Spleen (tissue), 11 donors: ENCODE results near the gene ZBTB7C. TPM values are rescaled to one million over a fixed set of nuclear protein-coding genes. Genes with fewer than 3 reads are reported as not detected.

ENCODE experiments used
- DNase-seq: peaks from one replicate; pipeline ENCODE4 v3.0.0-alpha.2; 2020
- H3K27ac ChIP-seq, 8 donors: fragments of 200-600 bp; sonication (generic) in 7 of 8; 1 replicate in 4 of 8; 2 replicates in 4 of 8; pipeline versions ENCODE4 v1.5.0 to v1.8.0; 2016 to 2021; ENCODE audit warnings: inconsistent platforms in 4 of 8, mild to moderate bottlenecking in 4 of 8, moderate library complexity in 1 of 8
- H3K27me3 ChIP-seq, 7 donors: fragments of 200-600 bp; sonication (generic) in 6 of 7; replicated peaks in 1 of 7; 1 replicate in 4 of 7; 2 replicates in 3 of 7; pipeline versions ENCODE4 v1.5.0 to v1.8.0; 2016 to 2021; ENCODE audit warnings: inconsistent platforms in 3 of 7, mild to moderate bottlenecking in 1 of 7
- H3K36me3 ChIP-seq, 6 donors: fragments of 200-600 bp; sonication (generic) in 5 of 6; 1 replicate in 4 of 6; 2 replicates in 2 of 6; pipeline versions ENCODE4 v1.5.0 to v1.8.0; 2016 to 2021; ENCODE audit warnings: inconsistent platforms in 2 of 6
- H3K4me1 ChIP-seq, 6 donors: fragments of 200-600 bp; sonication (generic) in 5 of 6; 1 replicate in 3 of 6; 2 replicates in 3 of 6; pipeline versions ENCODE4 v1.5.0 to v1.8.0; 2016 to 2021; ENCODE audit warnings: inconsistent platforms in 3 of 6
- H3K4me3 ChIP-seq, 8 donors: fragments of 200-600 bp; sonication (generic) in 7 of 8; 1 replicate in 4 of 8; 2 replicates in 4 of 8; pipeline versions ENCODE4 v1.5.0 to v1.8.0; 2016 to 2021; ENCODE audit warnings: inconsistent platforms in 4 of 8, mild to moderate bottlenecking in 4 of 8, moderate library complexity in 2 of 8
- H3K9me3 ChIP-seq, 8 donors: fragments of 200-600 bp; sonication (generic) in 7 of 8; 1 replicate in 4 of 8; 2 replicates in 4 of 8; pipeline versions ENCODE4 v1.5.0 to v1.8.0; 2016 to 2021; ENCODE audit warnings: inconsistent platforms in 4 of 8
- CTCF ChIP-seq, 11 experiments: fragments of 200-600 bp in 7 of 11; fragments of 450-650 bp in 4 of 11; sonication (generic) in 4 of 11; IDR thresholded peaks in 8 of 11; conservative IDR thresholded peaks in 3 of 11; 1 replicate in 7 of 11; 2 replicates in 4 of 11; pipeline versions ENCODE4 v1.4.0 to v1.8.0; 2016 to 2021; ENCODE audit warnings: antibody characterized with exemption in 11 of 11, inconsistent platforms in 4 of 11, mild to moderate bottlenecking in 1 of 11
- POLR2A ChIP-seq, 3 donors: fragments of 450-650 bp; IDR thresholded peaks; one replicate each; pipeline ENCODE4 v1.5.1; 2017; ENCODE audit warnings: antibody characterized with exemption in 3 of 3, mild to moderate bottlenecking in 1 of 3
- POLR2AphosphoS5 ChIP-seq, 3 donors: sonication (generic); formaldehyde crosslinking; IDR thresholded peaks; one replicate each; pipeline ENCODE4 v1.5.1; 2017; ENCODE audit warnings: antibody characterized with exemption in 3 of 3
- WGBS, 5 donors: extraction: QIAGEN DNeasy Blood & Tissue Kit in 3 of 5; methylation state at CpG; one replicate each; pipeline versions ENCODE4 v1.1.5 to v1.1.7; 2013 to 2018; 5-methylcytosine and 5-hydroxymethylcytosine counted together
- intact Hi-C: fragments of 100-400 bp; cut with DNase I; formaldehyde crosslinking; loops from one replicate; pipeline ENCODE4 v1.15.0; 2023; ENCODE audit warnings: low total_unique reads
- polyA plus RNA-seq, 3 donors: library from polyadenylated mRNA; stranded (reverse); fragments of 200-250 nt; gene quantifications; one replicate each; pipeline ENCODE4 v1.2.1, GENCODE V29; 2013
- total RNA-seq, 7 donors: library from RNA; depleted of rRNA in 3 of 7; stranded (reverse); fragments of >200 nt in 3 of 7; fragmentation: NEBNext Ultra II Directional in 4 of 7; extraction: Animal tissue kit (Norgen Biotek cat#: 25700) in 4 of 7; gene quantifications; one replicate each; pipeline versions ENCODE4 v1.1.0 to v1.2.1, GENCODE V29; 2016 to 2021
- donor health status: healthy with polysubstance abuse.
- donor health status: DM: no; HTN: no; CAD: no; lungs with moderate emphysema.
- donor health status: DM: no; HTN: no; CAD: no.
- donor health status: Bipolar disorder and iron deficiency.
- donor health status: healthy.
- donor health status: DM: no; HTN: no; CAD: no.
- donor health status: DM: yes; HTN: yes; CAD: no.

The ZBTB7C gene
- total and polyA plus RNA-seq, 10 donors, result 1.00 to 64.2 (median 18.8) TPM

- Histone ChIP-seq H3K9me3 (no peaks in the 10 kb centered on the region), H3K4me1 (peaks cover 0 to 58% (median 31%) of the 10 kb centered on the region in 6 donors), H3K27ac (peak overlapping the region; percentile 53 to 86 (median 82)), H3K27me3 (peaks cover 0 to 95% (median 33%) of the 10 kb centered on the region in 7 donors), H3K4me3 (peak overlapping the region; percentile 74 to 87 (median 78)), H3K36me3 (no peaks in the 10 kb centered on the region)
- TF ChIP-seq POLR2A (IDR thresholded peaks at IDR 0.05) (no peak), CTCF (IDR thresholded peaks at IDR 0.05 in 8 of 11, conservative IDR thresholded peaks at IDR 0.05 in 3 of 11) (peak in 1 of 11 experiments; percentile 2), POLR2AphosphoS5 (IDR thresholded peaks at IDR 0.05) (peak; percentile 46 to 87 (median 85))
- peak; percentile 93 for DNase-seq
- intact Hi-C loops, result no loop called here
- 2 to 8% (median 2%) methylated on average over 37 to 77 of the region's 77 CpGs for WGBS, 5 donors
Measured at GRCh38 chr18:48410095-48410920, 1.1 kb upstream of the ZBTB7C start.

GRCh38 chr18:48409591-48410094, 460 bp upstream of the ZBTB7C start:
- Histone ChIP-seq H3K27me3 (peaks cover 0 to 97% (median 33%) of the 10 kb centered on the region in 7 donors), H3K9me3 (no peaks in the 10 kb centered on the region), H3K27ac (peak overlapping the region; percentile 53 to 86 (median 82)), H3K4me1 (peaks cover 0 to 65% (median 31%) of the 10 kb centered on the region in 6 donors), H3K4me3 (peak overlapping the region; percentile 74 to 87 (median 78)), H3K36me3 (no peaks in the 10 kb centered on the region)
- TF ChIP-seq CTCF (IDR thresholded peaks at IDR 0.05 in 8 of 11, conservative IDR thresholded peaks at IDR 0.05 in 3 of 11) (peak in 1 of 11 experiments; percentile 5), POLR2AphosphoS5 (IDR thresholded peaks at IDR 0.05) (no peak)
- peak; percentile 77 for DNase-seq
- intact Hi-C loops, result no loop called here
- 0 to 1% (median 0%) methylated on average over 47 to 55 of the region's 55 CpGs for WGBS, 5 donors

- peak; percentile 72 for DNase-seq
- no peaks in the 10 kb centered on the region for H3K36me3 ChIP-seq
- H3K27me3 ChIP-seq, result peaks cover 0 to 100% (median 33%) of the 10 kb centered on the region in 7 donors
- intact Hi-C loops, result no loop called here
- H3K4me1 ChIP-seq, result peaks cover 0 to 67% (median 31%) of the 10 kb centered on the region in 6 donors
- peak overlapping the region; percentile 24 to 87 (median 78) for H3K4me3 ChIP-seq
- H3K9me3 ChIP-seq, result no peaks in the 10 kb centered on the region
- TF ChIP-seq POLR2A (IDR thresholded peaks at IDR 0.05), result no peak
- TF ChIP-seq CTCF (IDR thresholded peaks at IDR 0.05 in 8 of 11, conservative IDR thresholded peaks at IDR 0.05 in 3 of 11), result no peak
- TF ChIP-seq POLR2AphosphoS5 (IDR thresholded peaks at IDR 0.05), result peak in 2 of 3 donors; percentile 35 to 52
- H3K27ac ChIP-seq, result peak overlapping the region in 7 of 8 donors; percentile 16 to 86 (median 81)
- 4 to 11% (median 6%) methylated on average over 40 to 42 of the region's 42 CpGs for WGBS, 5 donors
Measured at GRCh38 chr18:48408111-48408726, 964 bp downstream of the ZBTB7C start.
